Activated CD4-positive, alpha-beta memory T cell treated with anti-CD3 and anti-CD28 coated beads, Interleukin-2, amount 10 ng/mL, durations not matched to agents 7 days and 5 days (primary cell): ENCODE data around the gene C7orf25. TPM values are rescaled to one million over a fixed set of nuclear protein-coding genes. Genes with fewer than 3 reads are reported as not detected.
A peak's percentile ranks its signal among the peaks of the same experiment; 100 is the strongest.

Source experiments
- CTCF ChIA-PET: fragments of 350-600 bp; sonication (Branson Sonifier 250); formaldehyde crosslinking; loops from one replicate; lab custom pipeline; 2021; ENCODE audit warnings: antibody characterized with exemption, inconsistent platforms; lab: Charles Lee
- POLR2A ChIA-PET: fragments of 350-600 bp; sonication (Branson Sonifier 250); formaldehyde crosslinking; loops from one replicate; lab custom pipeline; 2021; ENCODE audit warnings: antibody characterized with exemption; lab: Charles Lee
- DNase-seq: peaks from one replicate; pipeline ENCODE4 v3.0.0-alpha.2; 2020
- H3K27ac Mint-ChIP-seq: one replicate; pipeline ENCODE4 v1.8.0; 2021; ENCODE audit warnings: mild to moderate bottlenecking, mixed read lengths
- H3K27me3 Mint-ChIP-seq: one replicate; pipeline ENCODE4 v1.8.0; 2021; ENCODE audit warnings: mixed read lengths
- H3K36me3 Mint-ChIP-seq: one replicate; pipeline ENCODE4 v1.8.0; 2021; ENCODE audit warnings: low read depth, mixed read lengths
- H3K4me1 Mint-ChIP-seq: one replicate; pipeline ENCODE4 v1.8.0; 2021; ENCODE audit warnings: mixed read lengths
- H3K4me3 Mint-ChIP-seq: one replicate; pipeline ENCODE4 v1.8.0; 2021; ENCODE audit warnings: mild to moderate bottlenecking, mixed read lengths
- H3K9me3 Mint-ChIP-seq: one replicate; pipeline ENCODE4 v1.8.0; 2021; ENCODE audit warnings: mixed read lengths
- total RNA-seq, 2 experiments: library from RNA; stranded (reverse); gene quantifications; one replicate each; pipeline ENCODE4 v1.2.3, GENCODE V29; 2021

Gene C7orf25
- 1 to 10 TPM; 2.4 to 5.3 TPM for total RNA-seq

DNA sequence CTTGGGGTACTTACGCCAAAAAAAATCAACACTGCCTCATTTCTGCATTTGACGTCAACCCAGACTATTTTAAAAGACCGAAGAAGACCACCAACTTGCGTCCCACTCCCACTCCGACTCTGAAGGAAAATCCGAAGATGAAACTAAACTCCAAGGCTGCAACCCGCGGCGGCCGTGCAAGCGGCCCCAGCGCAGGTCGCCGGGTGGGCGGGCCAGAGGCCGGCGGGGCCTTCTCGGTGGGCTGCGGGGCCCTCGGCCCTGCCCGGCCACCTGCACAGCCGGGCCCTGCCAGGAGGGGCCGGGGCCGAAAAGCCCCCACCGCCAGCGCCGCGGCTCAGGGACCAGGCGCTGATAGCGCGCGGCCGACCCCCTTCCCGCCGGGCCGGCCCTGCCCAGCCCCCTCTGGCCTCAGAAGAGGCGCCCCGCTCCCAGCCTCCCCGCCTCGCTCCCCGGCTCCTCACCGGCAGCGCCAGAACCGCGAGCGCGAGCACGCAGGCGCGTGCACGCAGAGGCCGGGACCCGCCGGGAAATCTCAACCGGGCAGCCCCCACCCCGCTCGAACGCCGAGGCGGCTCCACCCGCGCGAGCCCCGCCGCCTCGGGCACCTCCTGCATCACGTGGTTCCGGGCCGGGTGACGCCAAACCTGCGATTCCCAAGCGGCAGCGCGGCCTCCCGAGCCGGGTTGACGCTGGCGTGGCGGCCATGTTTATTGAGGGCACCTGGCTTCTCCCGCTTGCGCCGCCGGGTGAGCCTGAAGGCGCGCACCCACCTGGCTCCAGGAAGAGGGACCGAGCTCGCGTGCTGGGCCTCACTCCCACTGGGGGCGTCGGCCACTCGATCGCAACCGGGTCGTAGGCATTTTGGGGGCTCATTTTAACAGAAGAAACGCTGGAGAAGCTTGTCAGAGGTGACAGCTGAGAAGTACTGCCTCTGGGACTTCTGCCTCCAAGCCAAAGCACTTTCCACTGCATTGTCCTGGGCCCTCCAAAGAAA, at the start of gene C7orf25:
Gene C7orf25 (minus strand): TSS at position 617 of the 994 bp plus-strand sequence. CDS start 1,170 bp downstream, outside the sequence.
- CTCF ChIA-PET = interaction anchor here (0.8 to 1.1 kb wide), 2 partner anchors 13 to 19 kb away, joined by 3 to 4 read pairs; no protein-coding TSS in a partner anchor
- peak; percentile 96 for DNase-seq
- peaks cover 39% of the 10 kb centered on the region for H3K36me3 Mint-ChIP-seq
- peaks cover 66% of the 10 kb centered on the region for H3K4me1 Mint-ChIP-seq
- H3K27ac Mint-ChIP-seq = peak within 1 kb of the TSS; percentile 81
- no peaks in the 10 kb centered on the region for H3K9me3 Mint-ChIP-seq
- H3K27me3 Mint-ChIP-seq = no peaks in the 10 kb centered on the region
- H3K4me3 Mint-ChIP-seq = peak within 1 kb of the TSS; percentile 90
- POLR2A ChIA-PET = interaction anchor here (0.7 to 7.1 kb wide), 8 partner anchors 9 to 24 kb away, joined by 3 to 96 read pairs (median 4); partner anchors contain the start of genes MRPL32 and PSMA2

DNA sequence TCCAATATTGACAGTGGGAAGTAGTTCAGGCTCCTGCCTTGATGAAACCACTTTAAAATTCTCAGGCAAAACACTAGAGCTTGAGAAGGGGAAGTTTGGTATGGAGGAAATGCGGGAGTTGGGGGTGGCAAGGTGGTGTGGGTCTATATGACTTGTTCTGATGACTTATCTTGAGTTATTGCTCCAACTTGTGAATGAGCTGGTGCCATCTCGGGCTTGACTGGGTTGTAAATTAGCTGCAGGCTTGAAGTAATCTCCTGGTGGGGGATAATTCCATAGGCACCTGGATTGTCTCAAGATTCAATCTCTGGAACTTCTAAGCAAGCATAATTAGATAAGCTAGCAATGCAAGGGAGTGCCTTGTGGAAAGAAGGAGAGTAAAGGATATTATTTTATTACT, 49.3 kb upstream of the C7orf25 start:
- no peaks in the 10 kb centered on the region for H3K4me1 Mint-ChIP-seq
- H3K4me3 Mint-ChIP-seq = no peak overlapping the region
- ChIA-PET POLR2A (no interaction called here), CTCF (no interaction called here)
- peaks cover 16% of the 10 kb centered on the region for H3K27me3 Mint-ChIP-seq
- no peak overlapping the region for H3K27ac Mint-ChIP-seq
- H3K36me3 Mint-ChIP-seq = no peaks in the 10 kb centered on the region
- H3K9me3 Mint-ChIP-seq = peaks cover 3% of the 10 kb centered on the region
- no peak for DNase-seq

DNA sequence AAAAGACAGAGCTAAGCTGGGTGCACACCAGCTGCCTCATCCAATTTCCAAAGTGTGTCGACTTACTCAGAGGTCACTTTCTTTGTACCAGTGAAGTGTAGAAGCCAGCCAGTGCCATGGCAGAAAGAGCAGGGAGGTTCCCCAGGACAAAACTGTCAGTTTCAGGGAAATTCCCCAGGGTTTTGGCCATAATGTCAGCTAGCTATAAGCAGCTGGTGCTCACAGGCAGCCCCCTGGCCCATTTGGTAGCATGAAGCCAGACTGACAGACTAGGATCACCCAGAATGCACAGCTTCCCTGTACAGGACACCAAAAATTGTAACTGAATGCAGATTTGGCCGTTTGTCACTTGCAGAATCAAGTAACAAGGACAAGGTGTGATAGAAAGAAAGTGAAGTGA, 48.9 kb upstream of the C7orf25 start:
- no peaks in the 10 kb centered on the region for H3K4me1 Mint-ChIP-seq
- POLR2A ChIA-PET = no interaction called here

DNA sequence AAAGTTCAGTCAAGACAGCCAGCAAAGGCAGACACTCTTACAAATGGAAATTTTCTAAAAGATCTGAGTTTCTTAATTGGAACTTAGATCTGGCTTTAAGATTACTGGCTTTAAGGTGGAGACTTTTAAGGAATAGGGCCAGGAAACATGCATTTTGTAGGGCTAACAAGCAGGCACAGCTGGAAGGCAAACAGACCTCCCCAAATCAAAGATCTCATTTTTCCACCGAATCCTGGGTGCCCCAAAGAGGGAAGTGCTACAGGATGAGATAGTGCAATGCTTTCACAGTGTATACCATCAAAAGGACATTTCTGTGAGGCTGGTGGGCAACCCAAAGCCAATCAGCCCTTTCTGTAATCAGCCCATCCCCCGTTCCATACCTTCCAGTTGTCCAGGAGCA, 47.7 kb upstream of the C7orf25 start:
- ChIA-PET CTCF (no interaction called here), POLR2A (no interaction called here)
- Mint-ChIP-seq H3K4me3 (no peak overlapping the region), H3K36me3 (no peaks in the 10 kb centered on the region), H3K4me1 (no peaks in the 10 kb centered on the region), H3K9me3 (peaks cover 8% of the 10 kb centered on the region), H3K27ac (no peak overlapping the region), H3K27me3 (peaks cover 16% of the 10 kb centered on the region)
- DNase-seq = no peak

More for the DNA sequence above, 48.9 kb upstream of the C7orf25 start:
- Mint-ChIP-seq H3K27ac (no peak overlapping the region), H3K27me3 (peaks cover 16% of the 10 kb centered on the region), H3K36me3 (no peaks in the 10 kb centered on the region), H3K4me3 (no peak overlapping the region), H3K9me3 (peaks cover 4% of the 10 kb centered on the region)
- DNase-seq = no peak
- CTCF ChIA-PET = no interaction called here

DNA sequence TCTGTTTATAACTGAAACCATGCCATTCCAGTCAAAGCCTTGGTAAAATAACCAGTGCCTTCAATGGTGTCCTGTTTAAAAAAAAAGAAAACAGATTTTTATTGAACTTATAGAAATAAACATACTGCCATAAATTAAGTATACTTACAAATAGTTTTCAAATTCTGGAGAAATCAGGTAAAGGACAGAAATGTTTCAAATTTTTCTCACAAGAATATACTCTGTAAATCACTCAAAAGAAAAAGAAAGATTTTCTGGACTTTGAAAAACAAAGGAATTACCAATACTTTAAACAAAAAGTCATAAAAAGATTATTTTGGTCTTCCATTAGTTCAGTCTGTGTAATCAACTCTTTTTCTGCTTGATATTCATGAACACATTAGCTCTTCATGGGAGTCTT, 44.2 kb upstream of the C7orf25 start:
- H3K9me3 Mint-ChIP-seq = peaks cover 8% of the 10 kb centered on the region
- no peak for DNase-seq
- no peak overlapping the region for H3K4me3 Mint-ChIP-seq
- H3K4me1 Mint-ChIP-seq = no peaks in the 10 kb centered on the region
- no peak overlapping the region for H3K27ac Mint-ChIP-seq
- peaks cover 13% of the 10 kb centered on the region for H3K27me3 Mint-ChIP-seq
- ChIA-PET POLR2A (no interaction called here), CTCF (interaction anchor here (0.7 kb wide), 1 partner anchor 15 kb away, joined by 3 read pairs; no protein-coding TSS in a partner anchor)
- H3K36me3 Mint-ChIP-seq = no peaks in the 10 kb centered on the region

DNA sequence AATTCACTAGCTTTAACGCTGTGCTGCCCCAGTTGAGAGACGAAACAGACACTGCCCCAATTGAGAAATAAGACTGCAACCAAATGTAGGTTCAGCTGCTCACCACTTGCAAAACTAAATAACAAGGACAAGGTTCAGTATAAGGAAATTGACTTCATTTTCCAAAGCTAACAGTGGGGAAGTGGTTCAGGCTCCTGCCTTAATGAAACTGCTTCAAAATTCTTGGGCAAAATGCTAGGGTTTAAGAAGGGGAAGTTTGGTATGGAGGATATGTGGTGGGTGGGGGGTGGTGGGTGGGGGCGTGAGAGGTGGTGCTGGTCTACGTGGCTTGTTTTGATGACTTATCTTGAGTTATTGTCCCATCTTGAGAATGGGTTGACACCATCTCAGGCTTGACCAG, 42.1 kb upstream of the C7orf25 start:
- POLR2A ChIA-PET = no interaction called here
- H3K27me3 Mint-ChIP-seq = peaks cover 2% of the 10 kb centered on the region
- peaks cover 8% of the 10 kb centered on the region for H3K9me3 Mint-ChIP-seq
- no peak overlapping the region for H3K27ac Mint-ChIP-seq
- H3K4me1 Mint-ChIP-seq = no peaks in the 10 kb centered on the region
- no peak for DNase-seq
- no peaks in the 10 kb centered on the region for H3K36me3 Mint-ChIP-seq
- CTCF ChIA-PET = no interaction called here
- H3K4me3 Mint-ChIP-seq = no peak overlapping the region

DNA sequence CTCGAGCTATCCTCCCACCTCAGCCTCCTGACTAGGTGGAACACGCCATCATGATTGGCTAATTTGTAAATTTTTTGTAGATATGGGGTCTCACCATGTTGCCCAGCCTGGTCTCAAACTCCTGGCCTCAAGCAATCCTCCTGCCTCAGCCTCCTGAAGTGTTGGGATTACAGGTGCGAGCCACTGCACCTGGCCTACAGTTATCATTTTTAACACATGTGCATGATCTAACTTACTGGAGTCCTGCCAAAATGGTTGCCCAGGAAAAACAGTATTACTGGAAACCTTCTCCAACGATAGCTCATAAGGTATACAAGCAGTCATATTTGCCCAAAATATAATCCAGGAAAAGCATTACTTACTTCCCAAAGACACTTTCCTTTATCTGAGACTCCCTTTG, 40.5 kb upstream of the C7orf25 start:
- no peaks in the 10 kb centered on the region for H3K4me1 Mint-ChIP-seq
- H3K9me3 Mint-ChIP-seq = peaks cover 8% of the 10 kb centered on the region
- no peaks in the 10 kb centered on the region for H3K36me3 Mint-ChIP-seq
- no peak overlapping the region for H3K4me3 Mint-ChIP-seq
- DNase-seq = no peak
- ChIA-PET CTCF (no interaction called here), POLR2A (no interaction called here)
- no peak overlapping the region for H3K27ac Mint-ChIP-seq
- peaks cover 2% of the 10 kb centered on the region for H3K27me3 Mint-ChIP-seq

DNA sequence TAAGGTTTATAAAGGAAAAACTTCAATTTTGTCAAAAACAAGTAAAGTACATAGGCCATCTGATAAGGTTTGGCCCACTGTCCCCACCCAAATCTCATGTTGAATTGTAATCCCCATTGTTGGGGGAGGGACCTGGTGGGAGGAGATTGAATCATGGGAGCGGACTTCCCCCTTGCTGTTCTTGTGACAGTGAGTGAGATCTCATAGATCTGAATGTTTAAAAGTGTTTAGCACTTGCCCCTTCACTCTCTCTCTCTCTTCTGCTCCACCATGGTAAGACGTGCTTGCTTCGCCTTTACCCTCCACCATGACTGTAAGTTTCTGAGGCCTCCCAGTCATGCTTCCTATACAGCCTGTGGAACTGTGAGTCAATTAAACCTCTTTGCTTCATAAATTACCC, 38.5 kb upstream of the C7orf25 start:
- Mint-ChIP-seq H3K4me3 (no peak overlapping the region), H3K27me3 (no peaks in the 10 kb centered on the region), H3K9me3 (peaks cover 2% of the 10 kb centered on the region), H3K27ac (no peak overlapping the region), H3K4me1 (peaks cover 13% of the 10 kb centered on the region), H3K36me3 (no peaks in the 10 kb centered on the region)
- no peak for DNase-seq
- ChIA-PET POLR2A (interaction anchor here (1.4 kb wide), 1 partner anchor 19 kb away, joined by 4 read pairs; the partner anchor contains the start of genes MRPL32 and PSMA2), CTCF (interaction anchor here (1.7 kb wide), 1 partner anchor 9 kb away, joined by 4 read pairs; no protein-coding TSS in a partner anchor)

DNA sequence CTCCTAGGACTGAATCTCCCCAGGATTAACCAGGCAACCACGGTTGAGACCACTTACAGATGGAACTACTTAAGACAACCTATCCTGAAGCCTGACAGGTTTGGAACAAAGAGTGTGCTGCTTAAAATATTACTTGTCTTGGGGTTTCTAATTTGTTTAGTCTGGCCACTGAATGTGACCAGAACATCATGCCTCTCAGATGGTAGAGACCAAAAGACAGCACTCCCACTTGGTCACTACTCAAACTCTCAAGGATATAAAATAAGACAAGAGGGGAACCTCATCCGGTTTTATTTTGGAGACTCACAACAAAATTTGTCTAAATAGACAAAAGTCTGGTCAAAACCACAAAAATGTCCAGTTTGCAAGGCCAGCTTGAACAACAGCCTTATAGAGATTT, 35.7 kb upstream of the C7orf25 start:
- Mint-ChIP-seq H3K27me3 (no peaks in the 10 kb centered on the region), H3K27ac (no peak overlapping the region), H3K36me3 (no peaks in the 10 kb centered on the region), H3K4me1 (peaks cover 15% of the 10 kb centered on the region), H3K4me3 (no peak overlapping the region), H3K9me3 (no peaks in the 10 kb centered on the region)
- no peak for DNase-seq
- ChIA-PET CTCF (interaction anchor here (1.2 kb wide), 1 partner anchor 752 kb away, joined by 3 read pairs; no protein-coding TSS in a partner anchor), POLR2A (interaction anchor here (3.0 kb wide), 1 partner anchor 15 kb away, joined by 24 read pairs; the partner anchor contains the start of genes MRPL32 and PSMA2)

DNA sequence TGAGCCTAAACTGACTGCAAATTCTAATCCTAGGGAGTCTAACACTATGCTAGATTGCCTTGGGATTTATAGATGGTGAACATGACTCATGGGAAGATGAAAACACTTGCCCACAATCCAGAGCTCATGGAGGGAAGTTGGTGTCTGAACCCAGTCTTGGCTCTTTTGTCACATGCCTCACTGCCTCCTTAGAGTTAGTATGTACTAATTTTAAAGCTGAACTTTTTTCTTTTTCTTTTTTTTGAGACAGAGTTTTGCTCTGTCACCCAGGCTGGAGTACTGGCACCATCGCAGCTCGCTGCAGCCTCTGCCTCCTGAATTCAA, 34.7 kb upstream of the C7orf25 start:
- Mint-ChIP-seq H3K4me3 (peak overlapping the region; percentile 64), H3K36me3 (no peaks in the 10 kb centered on the region), H3K27ac (peak overlapping the region; percentile 77), H3K9me3 (no peaks in the 10 kb centered on the region), H3K4me1 (peaks cover 15% of the 10 kb centered on the region), H3K27me3 (no peaks in the 10 kb centered on the region)
- POLR2A ChIA-PET = interaction anchor here (2.1 to 3.0 kb wide), 2 partner anchors 12 to 14 kb away, joined by 5 to 24 read pairs; partner anchors contain the start of genes MRPL32 and PSMA2
- no peak for DNase-seq
- CTCF ChIA-PET = interaction anchor here (1.0 to 1.6 kb wide), 2 partner anchors 14 to 315 kb away, joined by 4 to 10 read pairs; no protein-coding TSS in a partner anchor

DNA sequence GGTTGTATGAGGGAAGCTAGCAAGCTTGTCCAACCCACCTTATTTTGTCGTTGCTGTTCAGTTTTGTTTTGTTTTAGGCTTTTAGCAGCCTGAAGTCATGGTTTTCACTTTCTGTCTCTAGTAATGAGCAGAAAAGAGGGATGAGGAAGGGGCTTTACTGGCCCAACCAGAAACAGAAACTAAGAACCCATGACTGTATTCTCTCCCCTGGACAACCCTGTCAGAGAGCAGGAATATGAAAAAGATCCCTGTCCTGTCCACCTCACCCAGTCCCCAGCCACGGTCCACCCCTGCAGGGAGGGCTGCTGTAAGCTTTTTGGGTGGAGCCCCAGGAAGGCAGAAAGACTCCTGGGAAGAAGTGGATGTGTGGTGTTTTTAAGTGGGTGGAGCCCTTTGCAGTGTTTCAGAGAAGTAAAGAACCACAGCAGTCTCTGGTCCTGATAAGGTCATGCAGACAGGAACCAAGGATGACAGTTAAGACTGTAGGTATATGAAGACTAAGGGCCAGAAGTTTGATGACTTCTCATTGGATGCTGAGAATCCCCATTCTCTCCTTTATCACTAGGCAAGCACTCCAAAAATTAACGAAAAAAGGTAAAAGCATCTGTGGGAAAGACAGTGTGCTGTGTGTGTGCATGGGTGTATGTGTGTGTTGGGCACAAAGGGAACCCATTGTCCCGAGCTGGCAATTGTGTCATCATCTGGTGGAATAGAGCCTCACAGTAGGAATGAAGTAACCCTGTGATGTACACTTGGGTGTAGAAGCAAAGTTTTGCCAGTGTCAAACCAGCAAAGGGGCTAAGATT, 34.2 kb upstream of the C7orf25 start:
- H3K9me3 Mint-ChIP-seq = no peaks in the 10 kb centered on the region
- no peaks in the 10 kb centered on the region for H3K36me3 Mint-ChIP-seq
- ChIA-PET CTCF (interaction anchor here (1.0 to 1.8 kb wide), 4 partner anchors 11 to 315 kb away, joined by 3 to 10 read pairs (median 6); no protein-coding TSS in a partner anchor), POLR2A (interaction anchor here (0.6 to 3.0 kb wide), 3 partner anchors 11 to 358 kb away, joined by 3 to 24 read pairs (median 5); partner anchors contain the start of genes MRPL32 and PSMA2)
- H3K4me3 Mint-ChIP-seq = peak overlapping the region; percentile 64
- peak; percentile 40 for DNase-seq
- peaks cover 17% of the 10 kb centered on the region for H3K4me1 Mint-ChIP-seq
- H3K27ac Mint-ChIP-seq = peak overlapping the region; percentile 77
- H3K27me3 Mint-ChIP-seq = no peaks in the 10 kb centered on the region
